Thoracic aorta (tissue), 2 donors: ENCODE measurements around the gene COMMD9. TPM values are rescaled to one million over a fixed set of nuclear protein-coding genes. Genes with fewer than 3 reads are reported as not detected.

Experiments
- ATAC-seq: fragments of 150-250 bp; one replicate; pipeline ENCODE4 v1.8.0; 2017; ENCODE audit warnings: low read depth; ENCODE audit not compliant: insufficient number of reproducible peaks, low FRiP score
- DNase-seq: peaks from one replicate; pipeline ENCODE4 v3.0.0-alpha.2; 2020; ENCODE audit warnings: low spot score
- H3K27ac ChIP-seq, 2 donors: fragments of 200-600 bp; sonication (generic); 1 replicate in 1 of 2; 2 replicates in 1 of 2; pipeline ENCODE4 v1.5.1; 2016; ENCODE audit warnings: mild to moderate bottlenecking in 2 of 2, moderate library complexity in 2 of 2
- H3K27me3 ChIP-seq: fragments of 200-600 bp; sonication (generic); replicated peaks from 2 replicates; pipeline ENCODE4 v1.6.0; 2016; ENCODE audit warnings: mild to moderate bottlenecking; ENCODE audit not compliant: insufficient read depth
- H3K36me3 ChIP-seq: fragments of 200-600 bp; sonication (generic); one replicate; pipeline ENCODE4 v1.5.1; 2016
- H3K4me1 ChIP-seq, 2 donors: fragments of 200-600 bp; sonication (generic); 1 replicate in 1 of 2; 2 replicates in 1 of 2; pipeline versions ENCODE4 v1.5.1 to v1.6.0; 2016; ENCODE audit warnings: low read depth in 2 of 2, mild to moderate bottlenecking in 1 of 2; ENCODE audit not compliant: control insufficient read depth in 1 of 2
- H3K4me3 ChIP-seq: fragments of 200-600 bp; sonication (generic); 2 replicates; pipeline ENCODE4 v1.5.1; 2016; ENCODE audit warnings: mild to moderate bottlenecking
- H3K9me3 ChIP-seq: fragments of 200-600 bp; sonication (generic); 2 replicates; pipeline ENCODE4 v1.5.1; 2016
- total RNA-seq, 2 donors: library from RNA; depleted of rRNA; stranded (reverse); fragments of >200 nt; gene quantifications; one replicate each; pipeline versions ENCODE4 v1.1.0 to v1.2.3, GENCODE V29; 2016
- TF ChIP-seq, protein P1 (sequence below): fragments of 200-600 bp; sonication (generic); IDR thresholded peaks from one replicate; pipeline ENCODE4 v1.5.1; 2019; ENCODE audit warnings: antibody characterized with exemption

The COMMD9 gene
- total RNA-seq, 2 donors from 2014 or later = 27.5 to 42.1 TPM

DNA sequence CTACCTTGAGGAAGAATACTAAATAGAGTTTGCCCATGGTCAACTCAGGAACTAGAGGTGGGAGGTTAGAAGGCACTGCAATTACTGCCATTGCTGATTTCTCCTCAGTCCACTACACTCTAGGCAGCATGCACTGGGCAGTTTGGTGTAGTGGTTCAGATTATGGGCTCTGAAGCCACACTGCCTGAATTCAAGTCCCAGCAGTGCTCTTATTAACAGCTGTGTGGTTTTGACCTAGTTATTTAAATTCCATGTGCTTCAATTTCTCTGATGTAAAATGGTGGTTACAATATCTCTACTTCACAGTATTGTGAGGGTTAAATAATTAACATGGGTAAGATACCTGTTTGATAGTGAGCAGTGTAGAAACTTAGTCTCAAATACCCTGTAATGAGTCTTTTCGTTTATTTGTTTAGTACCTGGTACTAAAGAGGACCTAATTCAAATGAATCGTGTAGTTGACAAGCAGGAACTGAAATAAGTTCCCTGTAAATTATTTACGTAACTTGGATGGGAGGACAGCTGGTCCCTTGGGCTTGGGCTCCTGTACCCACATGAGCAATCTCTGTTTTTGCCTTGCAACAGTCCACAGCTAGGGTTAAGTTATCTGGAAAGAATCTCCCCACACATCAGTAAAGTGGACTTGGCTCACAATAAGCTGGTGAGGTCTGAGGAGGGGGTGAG, 24.7 kb upstream of the COMMD9 start:
- TF ChIP-seq, protein P1, sequence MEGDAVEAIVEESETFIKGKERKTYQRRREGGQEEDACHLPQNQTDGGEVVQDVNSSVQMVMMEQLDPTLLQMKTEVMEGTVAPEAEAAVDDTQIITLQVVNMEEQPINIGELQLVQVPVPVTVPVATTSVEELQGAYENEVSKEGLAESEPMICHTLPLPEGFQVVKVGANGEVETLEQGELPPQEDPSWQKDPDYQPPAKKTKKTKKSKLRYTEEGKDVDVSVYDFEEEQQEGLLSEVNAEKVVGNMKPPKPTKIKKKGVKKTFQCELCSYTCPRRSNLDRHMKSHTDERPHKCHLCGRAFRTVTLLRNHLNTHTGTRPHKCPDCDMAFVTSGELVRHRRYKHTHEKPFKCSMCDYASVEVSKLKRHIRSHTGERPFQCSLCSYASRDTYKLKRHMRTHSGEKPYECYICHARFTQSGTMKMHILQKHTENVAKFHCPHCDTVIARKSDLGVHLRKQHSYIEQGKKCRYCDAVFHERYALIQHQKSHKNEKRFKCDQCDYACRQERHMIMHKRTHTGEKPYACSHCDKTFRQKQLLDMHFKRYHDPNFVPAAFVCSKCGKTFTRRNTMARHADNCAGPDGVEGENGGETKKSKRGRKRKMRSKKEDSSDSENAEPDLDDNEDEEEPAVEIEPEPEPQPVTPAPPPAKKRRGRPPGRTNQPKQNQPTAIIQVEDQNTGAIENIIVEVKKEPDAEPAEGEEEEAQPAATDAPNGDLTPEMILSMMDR = no peak
- no peak for ATAC-seq
- no peak overlapping the region for H3K27ac ChIP-seq

DNA sequence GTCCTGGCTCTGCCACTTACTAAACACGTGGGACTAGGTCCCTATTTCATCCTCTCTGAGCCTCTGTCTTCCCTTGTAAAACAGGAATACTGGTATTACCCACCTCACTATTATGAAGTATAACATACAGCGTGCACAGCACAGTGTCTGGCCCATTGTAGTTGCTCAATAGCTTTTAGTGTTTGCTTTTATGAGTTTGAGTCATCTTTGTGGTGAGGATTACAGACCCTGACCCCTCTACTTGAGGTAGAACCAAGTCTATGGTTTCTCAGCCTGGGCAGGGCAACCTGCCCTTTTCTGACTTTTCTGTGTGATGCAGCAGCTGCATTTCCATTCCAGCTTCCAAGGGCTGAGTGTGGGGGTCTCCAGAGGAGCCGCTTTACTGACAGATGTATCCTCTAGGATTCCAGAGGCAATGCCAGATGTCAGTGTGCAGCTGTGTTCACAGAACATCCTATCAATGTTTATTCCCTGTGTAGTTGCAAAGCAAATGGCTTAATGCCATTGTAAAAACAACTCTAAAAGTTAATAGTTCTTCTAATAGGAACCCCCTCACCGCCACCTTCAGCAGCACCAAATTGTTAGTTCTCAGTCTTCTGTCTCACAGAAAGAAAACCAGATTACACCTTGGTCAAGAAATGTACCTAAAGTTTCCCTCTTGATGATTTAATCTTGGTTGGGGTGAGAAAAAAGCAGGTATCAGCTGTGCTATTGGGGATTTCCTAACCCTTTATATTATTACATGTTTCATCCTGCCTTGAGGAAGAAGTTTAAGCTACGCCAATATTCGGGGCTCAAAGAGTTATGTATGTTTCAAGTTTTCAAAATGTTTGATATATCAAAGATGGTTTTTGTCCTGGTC, 23.6 kb upstream of the COMMD9 start:
- TF ChIP-seq, protein P1 = no peak

More for the DNA sequence above, 24.7 kb upstream of the COMMD9 start:
- Histone ChIP-seq H3K27me3 (no peaks in the 10 kb centered on the region), H3K4me1 (no peaks in the 10 kb centered on the region), H3K36me3 (no peaks in the 10 kb centered on the region), H3K9me3 (no peaks in the 10 kb centered on the region), H3K4me3 (no peak overlapping the region)
- DNase-seq = no peak

DNA sequence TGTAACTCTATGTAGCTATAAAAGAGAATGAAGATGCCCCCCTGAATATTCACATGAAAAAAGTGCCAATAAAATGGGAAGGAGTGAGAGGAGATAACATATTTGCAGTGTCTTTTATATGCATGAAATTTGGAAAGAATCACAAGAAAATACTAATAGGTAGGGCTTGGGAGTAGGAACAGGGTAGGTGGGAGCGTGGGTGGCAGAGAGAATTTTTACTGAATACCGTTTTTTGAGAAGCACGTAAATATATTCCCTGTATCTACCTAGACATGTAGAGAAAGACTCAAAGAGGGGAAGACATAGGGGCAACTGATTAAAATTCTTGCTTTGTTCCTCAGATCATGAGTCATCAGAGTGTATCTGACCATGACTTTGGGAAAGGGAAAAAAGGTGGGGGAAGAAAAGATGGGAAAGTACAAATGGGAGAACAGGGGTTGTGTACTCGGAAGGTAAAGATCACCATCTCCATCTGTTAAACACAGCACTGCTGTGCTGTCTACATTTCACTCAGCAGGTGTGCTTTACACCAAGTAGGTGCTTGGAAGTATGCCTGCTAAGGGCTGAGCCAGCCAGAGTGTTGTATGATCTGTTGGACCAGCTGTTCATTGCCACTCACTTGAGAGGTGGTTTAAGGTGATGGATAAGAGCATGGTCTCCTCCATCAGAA, 22.8 kb upstream of the COMMD9 start:
- H3K27ac ChIP-seq = no peak overlapping the region
- H3K27me3 ChIP-seq = no peaks in the 10 kb centered on the region
- H3K4me1 ChIP-seq = no peaks in the 10 kb centered on the region
- H3K4me3 ChIP-seq = no peak overlapping the region
- ATAC-seq = no peak
- TF ChIP-seq, protein P1 = no peak
- H3K36me3 ChIP-seq = no peaks in the 10 kb centered on the region
- DNase-seq = no peak
- H3K9me3 ChIP-seq = no peaks in the 10 kb centered on the region

More for the DNA sequence above, 23.6 kb upstream of the COMMD9 start:
- Histone ChIP-seq H3K4me1 (no peaks in the 10 kb centered on the region), H3K27me3 (no peaks in the 10 kb centered on the region), H3K36me3 (no peaks in the 10 kb centered on the region), H3K4me3 (no peak overlapping the region), H3K27ac (no peak overlapping the region), H3K9me3 (no peaks in the 10 kb centered on the region)
- no peak for DNase-seq
- no peak for ATAC-seq

DNA sequence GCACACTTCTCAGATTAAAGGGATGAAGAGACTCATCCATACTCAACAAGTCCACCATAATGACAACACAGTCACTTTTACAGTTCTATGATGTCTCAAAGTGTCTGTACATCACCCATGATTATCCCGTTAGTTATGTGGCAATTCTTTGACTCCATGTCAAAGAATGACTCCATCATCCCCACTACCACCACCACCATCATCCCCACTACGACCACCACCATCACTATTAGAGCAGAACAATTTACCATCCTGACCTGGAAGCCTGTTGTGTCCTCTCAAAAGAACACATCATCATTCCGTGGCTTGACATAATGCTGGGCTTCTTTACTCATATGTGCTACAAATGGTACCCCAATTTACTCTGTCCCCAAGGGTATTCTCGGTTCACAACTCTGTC, 20.6 kb upstream of the COMMD9 start:
- Histone ChIP-seq H3K4me1 (no peaks in the 10 kb centered on the region), H3K27me3 (no peaks in the 10 kb centered on the region), H3K9me3 (no peaks in the 10 kb centered on the region), H3K36me3 (no peaks in the 10 kb centered on the region), H3K27ac (no peak overlapping the region), H3K4me3 (no peak overlapping the region)
- no peak for DNase-seq
- ATAC-seq = no peak
- TF ChIP-seq, protein P1 = no peak

DNA sequence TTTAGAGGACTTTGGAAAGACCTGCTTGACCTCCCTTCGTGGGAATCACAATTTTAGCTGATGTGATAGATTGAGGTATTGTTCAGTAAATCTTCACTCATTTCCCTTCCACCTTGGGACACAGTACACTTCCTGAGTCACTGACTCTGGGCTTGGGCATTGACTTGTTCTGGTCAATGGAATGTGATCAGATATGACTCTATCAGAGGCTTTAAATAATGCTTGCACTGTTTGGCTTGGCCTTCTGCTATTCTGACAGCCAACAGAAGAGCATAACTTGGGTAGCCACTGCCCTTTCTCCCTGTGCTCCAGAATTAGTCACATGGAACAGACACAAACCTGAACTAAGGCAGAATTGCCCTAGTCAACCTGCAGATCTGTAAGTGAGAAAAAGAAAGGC, 19.4 kb upstream of the COMMD9 start:
- Histone ChIP-seq H3K9me3 (no peaks in the 10 kb centered on the region), H3K36me3 (no peaks in the 10 kb centered on the region), H3K27me3 (no peaks in the 10 kb centered on the region), H3K4me1 (no peaks in the 10 kb centered on the region), H3K4me3 (no peak overlapping the region), H3K27ac (no peak overlapping the region)
- TF ChIP-seq, protein P1 = no peak
- no peak for DNase-seq
- no peak for ATAC-seq
